GM21526 (cell line): ENCODE results near the gene DIS3L2.
"Not testable (repeated sequence)": the region's sequence is repeated elsewhere in the genome, so short reads cannot be mapped to it uniquely, and the experiment has no call there.

Experiments
- ATAC-seq: cut with Tn5 transposase; IDR thresholded peaks from one replicate; pipeline ENCODE4 v1.9.1; 2021; ENCODE audit warnings: moderate library complexity; ENCODE audit not compliant: unreplicated experiment, low FRiP score

Gene DIS3L2

DNA sequence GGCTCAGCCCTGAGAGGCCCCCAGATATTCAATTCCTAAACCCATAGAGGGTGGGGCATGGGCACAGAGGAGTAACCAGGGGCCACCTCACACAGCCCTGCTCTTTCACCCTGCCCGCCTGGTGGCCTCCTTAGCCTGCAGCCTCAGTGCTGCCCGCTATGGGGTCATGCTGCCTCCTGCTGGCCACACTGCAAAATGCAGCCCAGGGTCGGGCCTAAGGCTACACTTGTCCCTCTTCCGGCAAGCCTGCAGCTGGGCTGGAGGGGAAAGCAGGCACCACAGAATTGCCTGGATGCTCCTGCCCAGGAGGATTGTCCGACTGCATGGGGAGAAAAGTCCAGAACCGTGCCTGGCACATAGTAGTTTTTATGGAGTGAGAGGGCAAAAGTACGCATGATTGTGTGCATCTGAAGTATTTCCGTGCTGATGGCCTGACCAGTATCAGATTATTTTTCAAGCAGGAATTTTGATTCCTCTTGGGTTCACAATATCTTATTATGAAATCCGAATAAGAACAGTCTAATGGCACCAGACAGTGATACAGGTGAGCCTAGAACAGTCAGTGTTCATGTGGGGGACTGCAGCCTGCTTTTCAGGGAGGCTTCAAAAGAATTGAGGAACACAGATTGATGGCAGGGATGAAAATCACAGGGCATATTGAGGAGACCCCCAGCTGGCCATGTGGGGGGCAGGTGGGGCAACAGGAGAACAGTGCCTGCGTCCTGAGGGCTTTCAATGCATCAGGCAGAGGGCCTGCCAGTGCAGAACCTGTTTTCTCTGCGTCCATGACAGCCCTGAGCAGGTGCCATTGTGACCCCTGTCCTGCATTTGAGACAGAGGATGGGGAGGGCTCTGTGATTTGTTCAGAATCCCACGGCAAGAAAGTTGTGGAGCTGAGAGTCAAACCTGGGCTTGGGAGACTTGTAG, 365.9 kb downstream of the DIS3L2 start:
- peak; percentile 51 for ATAC-seq

DNA sequence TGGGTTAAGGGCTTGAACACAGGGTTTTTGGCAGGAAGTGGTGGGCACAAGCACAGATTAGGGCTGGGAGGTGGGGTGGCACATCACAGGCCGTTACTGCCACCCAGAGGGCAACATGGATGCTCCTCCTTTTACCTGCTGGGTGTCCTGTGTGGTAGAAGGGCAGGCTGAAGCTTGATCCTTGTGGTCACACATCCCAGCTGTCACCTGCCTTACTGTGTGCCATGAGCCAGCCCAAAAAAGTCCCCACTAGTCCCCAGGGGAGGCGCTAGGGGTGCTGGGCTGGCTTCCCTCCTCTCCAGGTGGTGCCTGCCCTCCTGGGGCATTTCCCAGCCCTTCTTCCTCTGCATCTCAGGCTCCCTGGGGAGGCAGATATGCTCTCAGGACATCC, 366.5 kb downstream of the DIS3L2 start:
- no peak for ATAC-seq

DNA sequence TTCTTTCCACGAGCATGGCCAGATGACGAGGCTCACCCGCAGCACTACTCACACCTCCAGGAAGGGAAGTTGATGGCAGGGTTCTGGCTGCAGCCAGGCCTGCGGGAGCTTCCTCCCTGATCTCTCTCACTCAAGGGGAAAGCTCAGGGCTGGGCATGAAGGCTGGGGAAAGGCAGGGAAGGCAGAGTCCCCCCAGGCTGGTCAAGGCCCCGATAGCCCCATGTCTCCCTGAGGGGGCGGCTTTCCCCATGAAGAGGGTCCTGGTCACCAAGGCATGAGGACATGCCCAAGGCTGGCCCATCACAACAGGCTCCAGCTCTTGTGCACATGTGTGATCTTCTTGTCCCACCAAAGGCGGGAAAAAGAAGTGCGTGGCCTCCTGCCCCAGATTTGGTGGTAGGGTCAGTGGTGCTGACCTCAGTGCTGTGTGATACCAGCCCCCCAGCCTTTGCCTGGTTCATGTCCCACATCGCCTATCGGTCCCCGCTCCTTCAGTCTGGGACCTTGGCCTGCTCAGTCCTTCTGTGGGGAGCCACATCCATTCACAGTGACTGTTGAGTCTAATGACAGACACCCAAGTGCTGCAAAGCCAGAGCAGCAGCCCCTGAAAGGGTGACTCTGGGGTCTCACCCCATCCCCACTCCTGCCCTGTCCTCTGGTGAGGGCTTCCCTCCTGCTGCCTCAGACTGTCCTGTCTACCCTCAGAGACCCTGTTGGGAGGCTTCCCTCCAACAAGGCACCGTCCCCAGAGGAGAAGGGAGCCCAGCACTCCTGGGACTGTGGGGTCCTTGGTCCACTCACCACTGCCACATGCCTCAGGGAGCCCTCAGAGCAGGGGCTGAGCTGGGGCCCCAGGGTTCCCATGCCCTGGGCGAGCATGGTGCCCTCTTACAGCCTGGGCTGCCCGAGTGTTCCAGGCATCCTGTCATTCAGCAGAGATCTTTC, 367.3 kb downstream of the DIS3L2 start:
- ATAC-seq, result no peak

DNA sequence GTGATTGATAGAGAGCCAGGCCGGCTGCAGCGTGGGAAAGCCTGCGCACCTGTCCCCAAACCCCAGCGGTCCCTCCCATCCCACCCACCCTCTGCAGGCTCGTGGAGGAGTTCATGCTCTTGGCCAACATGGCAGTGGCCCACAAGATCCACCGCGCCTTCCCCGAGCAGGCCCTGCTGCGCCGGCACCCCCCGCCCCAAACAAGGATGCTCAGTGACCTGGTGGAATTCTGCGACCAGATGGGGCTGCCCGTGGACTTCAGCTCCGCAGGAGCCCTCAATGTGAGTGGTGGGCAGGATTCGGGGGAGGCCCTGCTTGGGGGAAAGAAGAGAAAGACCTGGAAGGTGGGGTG, 368.2 kb downstream of the DIS3L2 start:
- ATAC-seq, result no peak

DNA sequence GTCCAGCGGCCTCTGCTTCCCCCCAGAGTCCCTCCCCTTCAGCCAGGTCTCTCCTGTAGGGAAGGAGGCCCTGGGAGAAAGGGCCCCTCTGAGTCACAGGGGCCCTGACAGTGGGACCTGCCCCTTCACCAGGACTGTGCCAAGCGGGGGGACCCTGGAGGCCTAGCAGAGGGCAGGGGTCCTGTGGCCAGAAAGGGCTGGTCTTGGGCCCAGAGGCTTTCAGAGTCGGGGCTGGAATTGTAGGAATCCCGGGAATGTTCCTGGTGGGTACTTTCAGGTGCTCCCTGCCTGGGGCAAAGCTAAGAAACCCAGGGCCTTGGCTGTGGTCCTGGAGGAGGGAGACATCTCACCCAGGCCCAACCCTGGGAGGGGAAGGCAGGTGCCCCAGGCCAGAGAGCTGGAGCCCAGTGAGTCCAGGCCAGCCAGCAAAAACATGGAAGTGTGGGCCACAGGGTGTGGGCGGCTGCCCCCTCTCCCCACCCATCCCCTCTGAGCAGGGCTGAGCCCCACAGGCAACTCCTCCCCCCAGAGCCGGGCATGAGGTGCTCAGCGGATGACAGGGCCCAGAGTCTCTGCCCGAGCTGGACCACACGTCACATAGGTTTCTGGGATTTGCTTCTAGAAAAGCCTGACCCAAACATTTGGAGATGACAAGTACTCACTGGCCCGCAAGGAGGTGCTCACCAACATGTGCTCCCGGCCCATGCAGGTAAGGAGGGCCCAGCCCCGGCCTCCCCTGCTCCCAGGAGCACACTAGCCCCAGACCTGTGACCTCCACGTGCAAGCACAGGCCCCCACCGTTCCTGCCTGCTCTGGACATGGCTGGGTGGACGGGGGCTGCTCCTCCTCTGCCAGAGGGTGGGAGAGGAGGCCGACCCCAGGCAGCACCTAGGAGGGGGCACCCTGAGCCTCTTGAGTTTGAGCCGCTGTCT, 368.8 kb downstream of the DIS3L2 start:
- no peak for ATAC-seq

DNA sequence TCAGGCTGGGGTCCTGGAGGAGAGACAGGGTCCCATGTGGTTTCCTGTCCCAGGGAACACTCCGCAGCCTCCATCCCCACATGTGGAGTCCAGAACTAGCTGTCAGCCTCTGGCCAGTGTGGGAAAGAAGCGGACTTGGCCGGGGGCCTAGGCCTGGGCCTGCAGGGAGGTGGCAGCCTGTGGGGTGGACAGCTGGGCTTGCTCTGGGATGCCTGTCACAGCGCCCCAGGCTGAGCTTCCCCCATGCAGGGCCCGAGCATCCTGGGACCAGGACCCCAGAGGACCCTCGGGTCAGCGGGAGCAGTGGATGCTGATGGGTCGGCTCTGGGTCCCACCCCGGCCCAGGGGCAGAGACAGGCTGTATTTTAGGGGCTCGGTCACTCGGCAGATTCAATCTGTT, 369.5 kb downstream of the DIS3L2 start:
- not testable (repeated sequence) for ATAC-seq

DNA sequence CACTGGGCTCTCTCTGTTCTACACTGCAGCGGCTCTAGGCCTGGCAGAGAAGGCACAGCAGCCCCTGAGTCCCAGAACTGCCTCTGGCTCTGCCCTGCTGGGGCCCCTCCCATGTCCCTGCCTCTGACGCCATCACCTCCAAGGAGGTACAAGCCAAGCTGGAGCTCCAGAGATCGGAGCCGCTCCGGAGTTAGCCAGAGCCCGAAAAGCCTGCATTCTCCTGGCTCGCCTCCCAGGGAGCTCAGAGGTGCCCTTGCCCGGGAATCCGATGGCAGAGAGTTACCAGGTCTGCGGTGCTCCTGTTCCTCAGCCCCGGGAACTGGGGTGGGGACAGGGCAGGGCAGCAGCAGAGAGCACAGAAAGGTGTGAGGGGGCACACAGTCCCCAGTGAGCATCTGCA, 370.1 kb downstream of the DIS3L2 start:
- ATAC-seq, result not testable (repeated sequence)

DNA sequence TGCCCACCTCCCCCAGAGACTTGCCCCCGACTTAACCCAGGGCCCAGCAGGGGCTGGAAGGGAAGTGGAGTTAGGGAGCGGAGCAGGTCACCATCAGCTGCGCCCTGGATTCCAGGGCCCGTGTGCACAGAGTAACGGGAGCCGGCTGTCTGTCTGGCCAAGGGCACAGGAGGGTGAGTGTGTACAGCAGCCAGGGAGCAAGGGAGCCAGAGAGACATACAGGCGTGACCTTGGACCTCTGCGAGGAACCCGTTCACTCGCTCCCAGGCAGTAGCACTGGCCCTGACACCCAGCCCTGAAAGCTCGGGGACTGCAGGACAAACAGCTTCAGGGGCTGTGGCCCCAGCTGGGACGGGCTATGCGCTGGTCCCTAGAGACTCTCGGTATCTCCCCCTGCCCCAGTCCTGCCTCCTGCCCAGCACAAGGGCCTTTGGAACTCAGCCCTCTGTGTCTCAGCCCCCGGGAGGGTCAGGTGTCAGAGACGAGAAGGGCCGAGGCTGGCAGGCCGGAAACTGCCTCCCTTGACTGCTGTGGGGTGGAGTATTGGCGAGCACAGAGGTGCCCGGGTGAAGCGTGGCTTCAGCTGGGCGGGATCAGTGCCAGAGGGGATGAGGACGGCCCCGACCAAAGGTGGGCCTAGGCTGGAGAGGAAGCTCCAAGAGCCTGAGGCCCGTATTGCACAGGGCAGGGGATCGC, 370.9 kb downstream of the DIS3L2 start:
- ATAC-seq, result not testable (repeated sequence)

DNA sequence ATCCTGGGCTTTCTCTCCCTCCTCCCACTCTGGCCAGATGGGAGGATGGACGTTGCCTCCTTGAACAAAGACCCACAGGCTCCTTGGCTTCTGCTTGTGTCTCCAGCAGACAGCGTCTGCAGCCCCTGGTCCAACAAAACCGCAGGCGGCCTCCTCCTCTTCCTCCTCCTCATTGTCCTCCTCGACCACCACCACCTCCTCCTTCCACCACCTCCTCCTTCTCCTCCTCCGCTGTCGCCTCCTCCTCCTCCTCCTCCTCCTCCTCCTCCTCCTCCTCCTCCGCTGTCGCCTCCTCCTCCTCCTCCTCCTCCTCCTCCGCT, 371.4 kb downstream of the DIS3L2 start:
- no peak for ATAC-seq

DNA sequence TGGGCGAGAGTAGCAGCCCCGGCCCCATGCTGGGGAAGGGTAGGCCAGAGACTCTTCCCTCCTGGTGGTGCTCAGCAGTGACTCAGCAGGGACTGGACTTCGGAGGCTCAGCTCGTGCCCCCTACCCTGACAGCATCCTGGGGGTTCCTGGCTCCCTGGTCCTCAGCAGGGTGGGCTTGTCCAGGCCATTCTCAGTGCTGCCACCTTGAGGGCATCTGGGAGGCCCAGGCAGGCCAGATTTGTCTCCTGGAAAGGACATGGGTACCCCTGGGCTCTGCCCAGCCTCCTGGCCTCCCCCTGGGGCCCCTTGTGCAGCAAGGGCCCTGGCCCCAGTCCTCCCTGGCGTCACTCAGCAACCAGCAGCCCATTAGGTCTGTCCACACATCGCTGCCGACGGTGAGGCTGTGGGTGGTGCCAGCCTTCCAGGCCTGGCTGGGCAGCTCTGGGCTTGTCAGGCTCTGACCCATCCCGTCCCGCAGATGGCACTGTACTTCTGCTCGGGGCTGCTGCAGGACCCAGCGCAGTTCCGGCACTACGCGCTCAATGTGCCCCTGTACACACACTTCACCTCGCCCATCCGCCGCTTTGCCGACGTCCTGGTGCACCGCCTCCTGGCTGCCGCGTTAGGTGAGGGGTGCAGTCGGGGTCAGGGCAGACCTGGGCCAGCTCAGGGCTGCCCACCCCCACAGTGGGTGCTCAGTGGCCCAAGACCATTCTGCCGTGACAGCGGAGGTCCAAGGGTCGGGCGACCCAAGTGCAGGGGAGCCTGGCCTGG, 372.0 kb downstream of the DIS3L2 start:
- ATAC-seq, result no peak

DNA sequence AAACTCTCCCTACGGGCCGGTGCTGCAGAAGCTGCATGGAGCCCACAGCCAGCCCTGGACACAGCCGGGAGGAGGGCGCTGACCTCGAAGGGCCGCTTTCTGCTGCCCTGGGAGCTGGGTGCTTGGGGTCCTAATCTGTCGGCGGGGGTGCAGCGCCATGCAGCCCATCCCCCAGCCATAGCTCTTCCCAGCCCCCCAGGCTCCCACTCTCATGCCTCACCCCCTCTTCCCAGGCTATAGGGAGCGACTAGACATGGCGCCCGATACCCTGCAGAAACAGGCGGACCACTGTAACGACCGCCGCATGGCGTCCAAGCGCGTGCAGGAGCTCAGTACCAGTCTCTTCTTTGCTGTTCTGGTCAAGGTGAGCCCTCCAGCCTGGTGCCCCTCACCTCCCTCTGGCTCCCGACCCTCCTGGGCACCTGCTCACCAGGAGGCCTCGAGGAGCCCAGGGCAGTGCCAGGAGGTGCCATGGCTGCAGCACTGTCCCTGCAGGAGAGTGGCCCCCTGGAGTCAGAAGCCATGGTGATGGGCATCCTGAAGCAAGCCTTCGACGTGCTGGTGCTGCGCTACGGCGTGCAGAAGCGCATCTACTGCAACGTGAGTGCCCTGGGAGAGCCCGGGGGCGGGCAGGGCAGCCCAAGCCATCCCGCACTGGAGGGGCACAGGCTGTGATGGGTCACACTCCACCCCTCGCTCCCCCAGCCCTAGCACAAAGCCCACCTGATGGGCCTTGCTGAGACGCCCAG, 372.8 kb downstream of the DIS3L2 start:
- not testable (repeated sequence) for ATAC-seq

DNA sequence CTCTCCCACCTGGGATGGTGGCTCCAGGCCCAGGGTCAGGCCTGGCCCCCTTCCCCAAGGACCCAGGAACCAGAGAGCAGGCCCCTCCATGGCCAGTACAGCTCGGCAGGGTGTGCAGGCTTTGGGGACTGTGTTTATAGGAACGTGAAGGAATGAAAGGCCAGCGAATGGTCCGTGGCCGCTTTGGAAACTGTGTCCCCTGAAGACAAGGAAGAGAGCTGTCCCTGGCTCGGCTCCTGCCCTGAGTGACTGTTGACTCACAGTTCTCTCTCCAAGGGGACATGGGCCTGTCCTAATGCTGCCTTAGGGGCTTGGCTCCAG, 373.3 kb downstream of the DIS3L2 start:
- not testable (repeated sequence) for ATAC-seq

DNA sequence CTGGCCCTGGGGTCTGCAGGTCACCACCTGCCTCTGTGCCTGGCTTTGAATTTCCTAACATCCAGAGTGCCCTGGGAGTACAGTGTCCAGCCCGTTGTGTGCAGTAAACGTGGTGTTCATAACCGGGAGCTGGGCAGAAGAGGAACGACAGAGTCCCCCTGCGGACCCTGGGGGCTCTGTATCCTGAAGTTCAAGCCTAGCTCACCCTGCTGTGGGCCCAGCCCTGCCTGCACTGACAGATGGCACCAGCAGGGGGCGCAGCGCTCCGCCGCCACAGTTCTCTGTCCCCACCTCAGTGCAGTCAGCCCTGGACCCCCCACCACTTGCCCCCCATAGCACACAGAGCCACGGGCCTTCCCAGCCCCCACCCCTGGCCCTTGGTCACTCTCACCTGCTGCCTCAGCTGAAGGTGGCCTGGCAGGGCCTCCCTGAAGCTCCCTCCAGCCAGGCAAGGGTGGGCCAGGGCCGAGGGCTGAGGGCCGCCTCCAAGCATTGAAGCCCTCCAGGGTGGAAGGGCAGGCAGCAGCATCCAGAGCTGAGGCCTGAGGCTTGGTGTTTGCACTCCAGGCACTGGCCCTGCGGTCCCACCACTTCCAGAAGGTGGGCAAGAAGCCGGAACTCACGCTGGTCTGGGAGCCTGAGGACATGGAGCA, 373.8 kb downstream of the DIS3L2 start:
- ATAC-seq, result not testable (repeated sequence)

DNA sequence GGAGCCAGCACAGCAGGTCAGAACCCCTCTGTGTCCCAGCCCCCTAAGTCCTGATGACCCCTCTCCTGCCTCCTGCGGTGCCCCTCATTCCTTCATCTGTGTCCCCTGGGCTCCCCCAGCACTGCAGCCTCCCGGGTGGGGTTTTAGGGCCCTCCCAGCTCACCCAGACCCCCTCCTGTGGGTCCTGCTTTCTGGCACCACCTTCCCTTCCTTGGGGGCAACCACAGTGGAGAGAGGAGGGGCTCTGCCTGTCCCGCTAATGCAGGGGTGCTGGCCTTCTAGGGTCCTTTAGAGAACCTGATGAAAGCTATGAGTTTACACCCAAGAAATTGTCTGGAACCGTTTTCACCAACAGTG, 374.3 kb downstream of the DIS3L2 start:
- no peak for ATAC-seq

DNA sequence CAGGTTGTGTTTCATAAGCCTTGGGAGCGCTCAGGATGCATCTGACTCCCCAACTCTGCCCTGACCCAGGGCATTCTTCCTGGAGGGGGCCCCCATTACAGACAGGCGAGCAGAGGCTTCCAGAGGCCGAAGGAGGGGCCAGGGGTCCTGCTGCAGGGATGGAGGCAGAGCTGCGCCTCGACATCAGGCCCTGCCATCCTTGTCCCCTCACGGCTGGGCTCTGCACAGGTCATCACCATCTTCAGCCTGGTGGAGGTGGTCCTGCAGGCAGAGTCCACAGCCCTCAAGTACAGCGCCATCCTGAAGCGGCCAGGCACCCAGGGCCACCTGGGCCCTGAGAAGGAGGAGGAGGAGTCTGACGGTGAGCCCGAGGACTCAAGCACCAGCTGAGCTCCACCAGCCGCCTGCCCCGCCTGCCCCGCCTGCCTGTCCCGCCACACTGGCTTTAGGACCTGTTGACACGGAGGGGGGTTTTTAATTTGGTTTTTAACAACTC, 374.8 kb downstream of the DIS3L2 start:
- ATAC-seq, result no peak

DNA sequence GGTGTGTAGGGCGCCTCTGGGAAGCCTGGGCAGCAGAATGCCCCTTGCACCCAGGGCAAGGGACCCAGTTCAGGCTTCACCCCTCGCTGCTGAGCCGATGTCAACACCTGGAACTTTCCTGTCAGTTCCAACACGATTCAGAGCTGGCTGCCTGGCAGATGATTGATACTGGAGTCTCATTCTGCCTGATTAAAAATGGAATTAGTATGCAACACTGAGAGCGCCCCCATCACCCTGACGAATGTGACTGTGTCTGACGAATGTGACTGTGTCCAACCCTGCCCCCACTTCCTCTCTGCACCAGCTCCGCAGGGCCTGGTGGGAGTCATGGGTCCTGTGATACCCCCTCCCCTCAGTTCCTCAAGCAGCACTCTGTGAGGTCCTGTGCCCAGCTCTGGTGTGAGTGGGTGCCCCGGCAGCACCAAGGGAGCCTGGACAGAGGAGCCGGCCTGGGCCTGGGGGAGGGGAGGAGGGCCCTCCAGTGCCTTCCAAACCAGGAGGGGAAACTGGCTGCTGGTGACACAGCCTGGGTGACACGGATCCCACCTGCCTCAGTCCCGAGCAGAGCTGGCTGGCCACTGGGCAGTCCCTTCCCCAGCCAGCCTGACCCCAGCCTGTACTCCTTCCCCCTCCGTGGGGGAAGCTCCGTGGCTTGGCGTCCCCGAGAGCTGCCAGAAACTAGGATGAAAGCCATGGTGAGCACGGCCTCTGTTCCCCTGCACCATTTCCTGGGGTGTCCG, 375.6 kb downstream of the DIS3L2 start:
- no peak for ATAC-seq

DNA sequence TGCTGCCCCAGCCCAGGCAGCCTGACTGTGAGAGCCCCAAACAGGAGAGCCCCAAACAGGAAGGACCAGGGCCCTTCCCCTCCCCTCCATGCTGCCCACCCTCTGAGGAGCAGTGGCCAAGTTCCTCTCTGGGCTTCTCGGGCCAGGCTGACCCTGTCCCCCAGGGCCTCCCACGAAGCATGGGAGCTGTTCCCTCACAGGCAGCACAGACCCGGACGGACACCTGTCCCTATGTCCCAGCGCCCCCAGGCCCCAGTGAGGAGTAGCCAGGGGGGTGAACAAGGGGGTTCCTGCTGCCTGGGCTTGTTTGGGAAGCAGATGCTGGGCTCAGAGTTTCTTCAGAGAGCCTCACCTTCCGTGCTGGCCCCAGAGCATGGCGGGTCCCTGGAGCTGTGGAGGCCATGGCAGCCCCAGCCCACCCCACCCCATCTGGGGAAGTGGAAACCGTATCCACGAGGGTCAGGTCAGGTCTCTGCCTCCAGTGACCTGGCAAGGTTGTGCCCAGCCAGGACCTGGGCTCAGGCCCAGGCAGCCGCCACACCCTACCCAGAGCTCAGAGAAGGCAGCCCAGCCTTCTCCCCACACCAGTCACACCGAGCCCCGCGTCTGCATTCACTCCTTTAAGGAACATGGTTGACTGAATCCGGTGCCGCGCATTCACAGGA, 376.7 kb downstream of the DIS3L2 start:
- ATAC-seq, result not testable (repeated sequence)
